Body of pancreas (tissue), 4 donors: Measurements from ENCODE around the gene SHANK3.
"Not testable (repeated sequence)": the region's sequence is repeated elsewhere in the genome, so short reads cannot be mapped to it uniquely, and the experiment has no call there.

Experiments used
- CTCF ChIP-seq, 7 experiments: fragments of 450-650 bp in 4 of 7; fragments of 200-600 bp in 3 of 7; sonication (generic) in 3 of 7; IDR thresholded peaks; one replicate each; pipeline ENCODE4 v1.5.1; 2016 to 2019; ENCODE audit warnings: antibody characterized with exemption in 7 of 7
- POLR2A ChIP-seq, 3 donors: fragments of 450-650 bp; IDR thresholded peaks; one replicate each; pipeline ENCODE4 v1.6.1; 2016; ENCODE audit warnings: antibody characterized with exemption in 3 of 3, mild to moderate bottlenecking in 2 of 3

GRCh38 chr22:50659711-50660110 is 12.9 kb upstream of the SHANK3 start:
- not testable (repeated sequence) for TF ChIP-seq CTCF, POLR2A (IDR thresholded peaks at IDR 0.05)
